NB4 (cell line): ENCODE measurements around the gene ANKLE1.

Source experiments
- DNase-seq: peaks from one replicate; pipeline ENCODE4 v3.0.0; 2010; ENCODE audit warnings: low read depth
- H3K4me3 ChIP-seq: one replicate; pipeline ENCODE4 v1.5.1; 2011; ENCODE audit warnings: mild to moderate bottlenecking, low read depth, low read length, moderate library complexity
- CTCF ChIP-seq: IDR thresholded peaks from one replicate; pipeline ENCODE4 v1.5.1; 2012; ENCODE audit warnings: low read depth, low read length
- MYC ChIP-seq: IDR thresholded peaks from 2 replicates; pipeline ENCODE4 v1.6.1; 2011; ENCODE audit warnings: low read depth, low read length
- POLR2A ChIP-seq: IDR thresholded peaks from 2 replicates; pipeline ENCODE4 v1.6.1; 2011; ENCODE audit warnings: mild to moderate bottlenecking; ENCODE audit not compliant: insufficient read length; ENCODE audit errors: extremely low read depth
- TF ChIP-seq, protein P1 (sequence below): IDR thresholded peaks from 2 replicates; pipeline ENCODE4 v1.6.1; 2011; ENCODE audit warnings: low read depth, low read length

The ANKLE1 gene

DNA sequence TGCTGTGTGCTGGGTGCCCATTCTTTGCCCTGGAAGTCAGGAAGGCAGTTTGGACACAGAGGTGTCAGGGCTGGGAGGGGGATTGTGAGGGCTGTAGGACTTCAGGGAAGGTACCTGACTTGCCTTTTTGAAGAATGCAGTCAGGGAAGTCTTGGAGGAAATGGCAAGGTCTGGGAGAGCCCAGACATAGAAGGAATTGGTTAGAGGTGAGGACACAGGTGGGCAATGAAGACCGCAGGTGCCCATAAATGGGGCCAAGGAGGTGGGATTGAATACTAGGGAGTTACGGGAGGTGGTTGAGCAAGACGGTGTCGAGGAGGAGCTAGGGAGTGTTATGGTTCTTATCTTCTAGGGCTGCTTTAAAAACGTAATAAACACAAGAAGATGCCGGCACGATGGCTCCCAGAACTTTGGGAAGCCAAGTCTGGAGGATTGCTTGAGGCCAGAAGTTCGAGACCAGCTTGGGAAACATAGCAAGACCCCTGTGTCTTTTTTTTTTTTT lies 26.2 kb downstream of the ANKLE1 start:
- no peak overlapping the region for H3K4me3 ChIP-seq
- TF ChIP-seq CTCF (no peak), MYC (no peak), POLR2A (no peak)
- TF ChIP-seq, protein P1, sequence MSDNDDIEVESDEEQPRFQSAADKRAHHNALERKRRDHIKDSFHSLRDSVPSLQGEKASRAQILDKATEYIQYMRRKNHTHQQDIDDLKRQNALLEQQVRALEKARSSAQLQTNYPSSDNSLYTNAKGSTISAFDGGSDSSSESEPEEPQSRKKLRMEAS = no peak
- no peak for DNase-seq

- H3K4me3 ChIP-seq = peak within 1 kb of the TSS; percentile 89
- no peak for TF ChIP-seq POLR2A
- TF ChIP-seq CTCF = no peak
- TF ChIP-seq, protein P1 = peak; percentile 35
- TF ChIP-seq MYC = peak; percentile 52
- DNase-seq = peak; percentile 100
Observed at GRCh38 chr19:17309198-17309964, 27.7 kb downstream of the ANKLE1 start, which contains the start of gene DDA1. Gene DDA1 (plus strand): TSS chr19:17309563. CDS start chr19:17309655, 92 bp downstream.

GRCh38 chr19:17309965-17310461 lies 28.3 kb downstream of the ANKLE1 start:
- no peak for TF ChIP-seq POLR2A
- H3K4me3 ChIP-seq = peak overlapping the region; percentile 89
- no peak for DNase-seq

DNA sequence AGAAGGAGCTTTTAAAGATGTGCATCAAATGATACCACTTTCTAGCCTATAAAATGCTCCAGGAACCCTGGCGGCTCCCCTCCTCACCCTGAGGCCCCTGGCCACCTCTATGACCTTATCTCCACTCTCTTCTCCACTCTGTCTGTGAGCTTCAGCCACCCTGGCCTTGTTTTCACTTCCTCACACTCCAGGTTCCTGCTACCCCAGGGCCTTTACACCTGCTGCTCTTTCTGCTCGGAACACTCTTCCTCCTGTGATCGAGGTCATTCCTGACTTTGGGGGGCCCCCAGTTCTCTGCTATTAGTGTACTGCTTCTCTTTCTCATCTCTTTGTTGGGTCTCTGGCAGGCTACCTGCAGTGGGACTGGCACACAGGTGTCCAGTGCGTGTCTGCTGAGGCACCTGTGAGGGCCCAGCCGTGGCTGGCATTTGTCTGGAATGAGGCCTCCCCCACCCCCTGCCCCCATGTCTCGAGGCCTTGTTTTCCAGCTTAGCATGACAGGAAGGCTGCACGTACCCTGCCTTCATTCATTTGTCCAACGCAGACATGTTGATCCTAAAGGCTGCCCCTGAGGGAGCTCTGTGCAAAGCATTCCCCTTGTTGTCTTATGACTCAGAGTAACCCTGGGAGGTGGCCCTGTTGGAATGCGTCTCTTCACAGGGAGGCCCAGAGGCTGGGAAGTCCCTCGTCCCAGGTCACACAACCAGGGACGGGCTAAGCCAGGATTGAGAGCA lies 29.9 kb downstream of the ANKLE1 start:
- H3K4me3 ChIP-seq = no peak overlapping the region
- no peak for DNase-seq
- no peak for TF ChIP-seq POLR2A
- TF ChIP-seq, protein P1 = no peak

GRCh38 chr19:17312189-17313113 lies 30.8 kb downstream of the ANKLE1 start:
- DNase-seq = no peak
- TF ChIP-seq POLR2A (no peak), MYC (no peak), CTCF (no peak)
- TF ChIP-seq, protein P1 = no peak
- H3K4me3 ChIP-seq = no peak overlapping the region

- no peak for TF ChIP-seq MYC
- TF ChIP-seq, protein P1 = no peak
- no peak for TF ChIP-seq POLR2A
- no peak for TF ChIP-seq CTCF
- H3K4me3 ChIP-seq = no peak overlapping the region
- no peak for DNase-seq
Observed at GRCh38 chr19:17314007-17314593, 32.4 kb downstream of the ANKLE1 start.
